Astrocyte of the spinal cord (primary cell): ENCODE results near the gene OBP2A.

Experiments
- DNase-seq: peaks from one replicate; pipeline ENCODE4 v3.0.0; 2011; ENCODE audit warnings: low read depth, low spot score
- H3K4me3 ChIP-seq: 2 replicates; pipeline ENCODE4 v1.5.1; 2011; ENCODE audit warnings: low read depth, mild to moderate bottlenecking, low read length, moderate library complexity
- in situ Hi-C: cut with HindIII; loops from 2 replicates; pipeline ENCODE4 v1.10.0; 2017; ENCODE audit warnings: low sequenced_read_pairs
- TF ChIP-seq, protein P1 (sequence below): IDR thresholded peaks from 2 replicates; pipeline ENCODE4 v1.5.1; 2012; ENCODE audit warnings: low read depth, mild to moderate bottlenecking, low read length, inconsistent platforms

OBP2A gene

DNA sequence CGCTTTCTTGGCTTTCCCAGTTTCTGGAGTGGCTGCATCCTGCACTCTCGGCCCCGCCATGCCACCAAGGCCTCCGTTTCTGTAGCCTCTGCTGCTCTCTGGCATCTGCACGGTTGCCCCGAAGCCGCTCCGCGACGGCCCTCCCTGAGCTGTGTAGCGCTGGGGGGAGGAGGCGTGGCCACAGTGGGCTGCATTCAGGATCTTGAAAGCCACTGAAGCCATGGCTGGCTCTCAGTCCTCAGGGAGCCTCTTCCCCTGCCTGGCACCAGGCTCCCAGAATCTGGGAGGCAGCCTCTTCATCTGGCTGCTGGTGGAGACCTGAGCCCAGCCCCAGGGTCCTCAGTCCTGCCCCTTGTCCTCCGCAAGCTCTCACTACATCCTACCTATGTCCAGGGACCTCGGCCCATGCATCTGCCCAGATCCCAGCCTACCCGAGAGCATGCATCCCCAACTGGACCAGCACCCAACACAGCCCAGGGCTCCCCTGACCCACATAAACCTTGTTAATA lies 40.7 kb downstream of the OBP2A start:
- H3K4me3 ChIP-seq = no peak overlapping the region
- TF ChIP-seq, protein P1, sequence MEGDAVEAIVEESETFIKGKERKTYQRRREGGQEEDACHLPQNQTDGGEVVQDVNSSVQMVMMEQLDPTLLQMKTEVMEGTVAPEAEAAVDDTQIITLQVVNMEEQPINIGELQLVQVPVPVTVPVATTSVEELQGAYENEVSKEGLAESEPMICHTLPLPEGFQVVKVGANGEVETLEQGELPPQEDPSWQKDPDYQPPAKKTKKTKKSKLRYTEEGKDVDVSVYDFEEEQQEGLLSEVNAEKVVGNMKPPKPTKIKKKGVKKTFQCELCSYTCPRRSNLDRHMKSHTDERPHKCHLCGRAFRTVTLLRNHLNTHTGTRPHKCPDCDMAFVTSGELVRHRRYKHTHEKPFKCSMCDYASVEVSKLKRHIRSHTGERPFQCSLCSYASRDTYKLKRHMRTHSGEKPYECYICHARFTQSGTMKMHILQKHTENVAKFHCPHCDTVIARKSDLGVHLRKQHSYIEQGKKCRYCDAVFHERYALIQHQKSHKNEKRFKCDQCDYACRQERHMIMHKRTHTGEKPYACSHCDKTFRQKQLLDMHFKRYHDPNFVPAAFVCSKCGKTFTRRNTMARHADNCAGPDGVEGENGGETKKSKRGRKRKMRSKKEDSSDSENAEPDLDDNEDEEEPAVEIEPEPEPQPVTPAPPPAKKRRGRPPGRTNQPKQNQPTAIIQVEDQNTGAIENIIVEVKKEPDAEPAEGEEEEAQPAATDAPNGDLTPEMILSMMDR = no peak
- no peak for DNase-seq
- in situ Hi-C loops = no loop called here

DNA sequence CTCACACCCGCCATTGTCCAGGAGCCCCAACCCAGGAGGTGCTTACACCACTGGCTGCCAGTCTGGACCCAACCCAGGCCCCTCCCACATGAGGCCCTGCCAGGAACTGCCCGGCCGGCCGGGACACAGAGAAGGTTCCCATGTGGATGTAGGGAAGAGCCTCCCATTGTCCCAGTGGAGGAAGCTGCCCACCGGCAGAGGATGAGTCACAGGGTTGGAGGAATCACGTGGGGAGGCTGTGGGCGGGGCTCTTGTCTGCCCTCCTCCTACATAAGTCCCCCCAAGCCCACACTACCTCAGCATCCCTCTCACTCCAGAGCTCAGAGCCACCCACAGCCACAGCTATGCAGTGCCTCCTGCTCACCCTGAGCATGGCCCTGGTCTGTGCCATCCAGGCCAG lies 41.7 kb downstream of the OBP2A start:
- DNase-seq = no peak
- TF ChIP-seq, protein P1 = no peak
- in situ Hi-C loops = no loop called here
- H3K4me3 ChIP-seq = no peak overlapping the region

DNA sequence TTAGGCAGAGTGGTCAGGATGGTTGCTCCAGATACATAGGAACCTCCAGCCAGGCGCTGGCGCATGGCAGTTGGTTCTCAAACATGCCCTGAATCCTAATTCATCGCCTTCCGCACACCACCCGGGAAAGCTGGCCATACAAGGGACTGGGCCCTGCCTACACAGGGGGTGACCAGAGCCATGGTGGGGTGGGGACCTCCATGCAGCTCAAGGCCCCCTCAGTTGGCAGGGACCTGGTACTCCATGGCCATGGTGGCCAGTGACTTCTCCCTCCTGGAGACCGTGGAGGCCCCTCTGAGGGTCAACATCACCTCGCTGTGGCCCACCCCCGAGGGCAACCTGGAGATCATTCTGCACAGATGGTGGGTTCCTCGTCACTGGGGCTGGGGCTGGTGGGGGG lies 42.4 kb downstream of the OBP2A start:
- no peak overlapping the region for H3K4me3 ChIP-seq
- in situ Hi-C loops = no loop called here
- no peak for DNase-seq
- TF ChIP-seq, protein P1 = no peak

DNA sequence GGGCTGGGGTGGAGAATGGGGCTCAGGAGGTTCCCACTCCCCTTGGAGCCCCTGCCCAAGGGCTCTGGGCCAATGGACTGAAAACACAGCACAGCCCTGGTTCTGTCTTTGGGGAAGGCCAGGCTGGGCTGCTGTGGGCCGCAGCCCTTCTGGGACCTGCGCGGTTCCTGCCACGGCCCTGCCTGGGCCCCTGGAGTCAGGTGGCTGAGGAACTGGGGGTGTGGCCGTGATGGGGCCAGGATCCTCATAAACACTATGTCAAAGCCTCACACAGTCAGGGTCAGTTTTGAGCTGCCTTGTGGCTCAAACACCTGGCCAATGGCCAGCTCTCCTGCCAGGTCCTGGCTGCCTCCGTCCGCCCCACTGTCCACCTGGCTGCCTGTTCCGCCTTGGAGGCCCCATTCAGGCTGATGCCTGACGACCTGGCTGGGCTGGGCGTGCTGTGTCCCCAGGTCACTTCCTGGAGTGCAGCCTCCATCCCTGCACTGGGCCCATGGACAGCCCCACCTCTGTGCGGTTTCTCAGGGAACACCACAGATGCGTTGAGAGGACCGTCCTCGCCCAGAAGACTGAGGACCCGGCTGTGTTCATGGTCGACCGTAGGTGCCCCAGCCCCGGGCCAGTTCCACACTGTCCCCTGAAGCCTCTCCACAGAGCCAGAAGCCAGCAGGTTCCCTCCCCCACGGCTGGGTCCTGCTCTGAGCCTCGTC lies 43.1 kb downstream of the OBP2A start:
- TF ChIP-seq, protein P1 = no peak
- DNase-seq = no peak
- in situ Hi-C loops = no loop called here
- H3K4me3 ChIP-seq = no peak overlapping the region

DNA sequence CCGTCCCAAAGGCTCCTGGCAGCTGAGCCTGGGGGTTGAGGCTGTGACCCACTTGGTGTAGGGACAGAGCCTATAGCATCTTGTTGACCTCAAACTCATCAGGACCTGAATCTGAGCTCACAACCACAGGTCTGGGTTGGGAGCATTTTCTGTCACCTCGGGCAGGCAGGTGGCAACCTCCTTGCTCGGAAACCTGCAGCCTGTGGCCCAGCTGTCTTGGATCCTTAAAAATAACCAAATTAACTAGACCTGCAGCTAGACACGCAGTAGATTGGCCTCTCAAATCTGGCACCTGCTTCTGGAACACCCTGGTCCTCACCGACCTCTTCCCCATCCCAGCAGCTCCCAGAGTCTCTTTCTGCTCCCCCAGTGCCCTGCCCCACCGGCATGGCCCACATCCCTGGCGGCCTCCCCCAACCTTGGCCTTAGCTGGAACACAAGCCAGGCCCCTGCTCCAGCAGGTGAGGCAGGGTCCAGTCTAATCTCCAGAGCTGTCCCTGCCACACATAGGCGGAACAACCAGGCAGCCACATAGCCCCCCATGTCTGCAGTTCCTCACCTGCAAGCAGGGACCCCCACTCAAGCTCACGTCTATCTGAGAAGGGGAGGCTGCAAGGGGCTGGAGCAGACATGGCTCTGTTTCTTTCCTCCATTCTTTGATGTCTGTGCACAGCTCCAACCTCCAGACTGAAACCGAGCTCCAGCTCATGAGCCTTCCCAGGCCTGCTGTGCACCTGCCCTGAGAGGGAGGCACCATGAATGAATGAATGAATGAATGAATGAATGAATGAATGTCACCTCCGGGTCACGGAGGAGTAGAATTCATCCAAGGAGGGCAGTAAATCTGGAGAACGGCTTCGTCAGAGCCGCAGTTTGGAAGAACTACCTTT lies 43.9 kb downstream of the OBP2A start:
- TF ChIP-seq, protein P1 = no peak
- in situ Hi-C loops = no loop called here
- no peak overlapping the region for H3K4me3 ChIP-seq
- DNase-seq = no peak

DNA sequence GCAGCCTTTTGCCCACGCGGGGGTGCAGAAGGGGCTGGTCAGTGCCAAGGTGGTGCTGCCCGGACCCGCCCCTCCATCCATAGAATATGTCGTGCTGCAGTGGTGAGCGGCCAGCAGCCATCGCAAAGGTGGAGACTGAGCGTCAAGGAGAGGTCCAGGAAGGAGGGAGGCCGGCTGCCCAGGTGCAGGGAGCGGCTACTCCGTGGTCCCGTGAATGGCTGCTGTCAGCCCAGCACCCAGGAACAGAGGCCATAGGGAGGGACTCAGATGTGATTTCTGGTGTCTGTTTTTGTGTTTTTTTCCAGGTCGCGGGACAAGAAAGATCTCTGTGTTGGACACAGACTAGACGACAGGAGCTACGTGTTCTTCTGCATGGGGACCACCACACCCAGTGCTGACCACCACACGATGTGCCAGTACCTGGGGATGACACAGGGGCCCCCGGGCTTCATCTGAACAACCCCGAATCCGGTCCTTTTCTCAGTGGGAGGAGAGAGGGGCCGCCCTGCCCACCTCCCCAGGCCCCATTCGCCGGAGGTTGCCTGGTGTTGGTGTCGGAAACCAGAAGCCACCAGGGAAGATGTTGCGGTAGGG lies 44.7 kb downstream of the OBP2A start:
- in situ Hi-C loops = no loop called here
- TF ChIP-seq, protein P1 = no peak
- H3K4me3 ChIP-seq = no peak overlapping the region
- no peak for DNase-seq
